K562 (cell line): ENCODE measurements around the gene ATP8A1. TPM values are rescaled to one million over a fixed set of nuclear protein-coding genes. Genes with fewer than 3 reads are reported as not detected.
"Not testable (repeated sequence)": the region's sequence is repeated elsewhere in the genome, so short reads cannot be mapped to it uniquely, and the experiment has no call there.

Experiments used
- ATAC-seq: fragments of 200-7000 bp; cut with Tn5 transposase; 3 replicates; pipeline ENCODE4 v1.9.1; 2020; ENCODE audit warnings: moderate library complexity
- BruUV-seq: library from RNA; stranded (reverse); fragments of 400-500 nt; replicated peaks from 2 replicates; lab custom pipeline; 2021; lab: Mats Ljungman, UMichigan
- CTCF ChIA-PET: fragments of 300-600 bp; formaldehyde crosslinking; extraction: SDS; loops from one replicate; lab custom pipeline; 2021; ENCODE audit warnings: low intra/inter-chr PET ratio; lab: Yijun Ruan, JAX
- POLR2A ChIA-PET: fragments of 300-600, 350-650 bp; sonication (Branson Sonifier 250); formaldehyde crosslinking; extraction: SDS; loops from one replicate; lab custom pipeline; 2021; ENCODE audit warnings: antibody characterized with exemption, inconsistent platforms; lab: Yijun Ruan, JAX
- DNase-seq, 4 experiments: peaks; one replicate each; pipeline versions ENCODE4 v3.0.0 to v3.0.0-alpha.2; 2011 to 2018; ENCODE audit warnings: low spot score in 3 of 4, mixed read lengths in 3 of 4; ENCODE audit errors: extremely low read depth in 1 of 4
- FAIRE-seq: peaks from 2 replicates; lab custom pipeline; 2011; peaks lifted over from hg19 to GRCh38; lab: Jason Lieb, UNC
- H2AFZ ChIP-seq: 2 replicates; pipeline ENCODE4 v1.6.0; 2011; ENCODE audit warnings: low read depth, low read length, control low read depth, inconsistent platforms
- H3K27ac ChIP-seq: fragments of 200-600 bp; 3 replicates; pipeline ENCODE4 v1.8.0; 2011; ENCODE audit warnings: low read depth, mild to moderate bottlenecking, control low read depth, inconsistent platforms, low read length, moderate library complexity, mixed read lengths; ENCODE audit errors: extremely low read depth
- H3K27me3 ChIP-seq, 2 experiments: fragments of 300-600 bp in 1 of 2; 2 replicates in 1 of 2; 3 replicates in 1 of 2; pipeline versions ENCODE4 v1.6.0 to v1.8.0; 2011; ENCODE audit warnings: inconsistent platforms in 2 of 2, low read length in 2 of 2, mild to moderate bottlenecking in 1 of 2, mixed read lengths in 1 of 2, moderate library complexity in 1 of 2; ENCODE audit not compliant: control insufficient read depth in 2 of 2, insufficient read depth in 2 of 2
- H3K36me3 ChIP-seq: fragments of 300-600 bp; 3 replicates; pipeline ENCODE4 v1.8.0; 2011; ENCODE audit warnings: mild to moderate bottlenecking, low read length, inconsistent platforms; ENCODE audit not compliant: control insufficient read depth, insufficient read depth
- H3K4me1 ChIP-seq, 2 experiments: fragments of 200-600 bp in 1 of 2; replicated peaks in 1 of 2; 2 replicates in 1 of 2; 3 replicates in 1 of 2; pipeline versions ENCODE4 v1.5.1 to v1.8.0; 2011; ENCODE audit warnings: inconsistent platforms in 2 of 2, low read length in 2 of 2, mild to moderate bottlenecking in 1 of 2, mixed read lengths in 1 of 2, moderate library complexity in 1 of 2; ENCODE audit not compliant: control insufficient read depth in 2 of 2, insufficient read depth in 2 of 2
- H3K4me2 ChIP-seq: 2 replicates; pipeline ENCODE4 v1.6.1; 2011; ENCODE audit warnings: low read length, control low read depth, inconsistent platforms, mixed read lengths; ENCODE audit not compliant: insufficient read depth
- H3K4me3 ChIP-seq: fragments of 200-600 bp; sonication (generic), shearing (Covaris generic); 2 replicates; pipeline ENCODE4 v1.5.1; 2016; ENCODE audit warnings: control low read depth, inconsistent platforms
- H3K79me2 ChIP-seq: fragments of 200-600 bp; 3 replicates; pipeline ENCODE4 v1.8.0; 2011; ENCODE audit warnings: low read length, inconsistent platforms; ENCODE audit not compliant: control insufficient read depth, insufficient read depth
- H3K9ac ChIP-seq, 2 experiments: 2 replicates each; pipeline versions ENCODE4 v1.6.0 to v1.6.1; 2011; ENCODE audit warnings: low read depth in 2 of 2, low read length in 2 of 2, control low read depth in 1 of 2, inconsistent platforms in 1 of 2, mild to moderate bottlenecking in 1 of 2, mixed read lengths in 1 of 2; ENCODE audit not compliant: insufficient read depth in 1 of 2
- H3K9me1 ChIP-seq: one replicate; pipeline ENCODE4 v1.6.0; 2011; ENCODE audit warnings: inconsistent platforms, mild to moderate bottlenecking, low read length, moderate library complexity; ENCODE audit not compliant: control insufficient read depth, insufficient read depth
- H3K9me3 ChIP-seq: replicated peaks from 2 replicates; pipeline ENCODE4 v1.5.1; 2011; ENCODE audit warnings: low read depth, low read length, inconsistent platforms; ENCODE audit not compliant: control insufficient read depth, insufficient read depth
- H4K20me1 ChIP-seq: replicated peaks from 2 replicates; pipeline ENCODE4 v1.6.1; 2011; ENCODE audit warnings: low read length, inconsistent platforms, mixed read lengths; ENCODE audit not compliant: control insufficient read depth, insufficient read depth
- GATAD2B ChIP-seq: fragments of 450-650 bp; IDR thresholded peaks from 2 replicates; pipeline ENCODE4 v1.6.1; 2017; ENCODE audit warnings: mild to moderate bottlenecking, borderline replicate concordance
- NFRKB ChIP-seq: fragments of 450-650 bp; IDR thresholded peaks from 2 replicates; pipeline ENCODE4 v1.6.1; 2016; ENCODE audit warnings: low read depth
- NR2C1 ChIP-seq, 2 experiments: fragments of 450-650 bp; IDR thresholded peaks; 2 replicates each; pipeline ENCODE4 v1.6.1; 2017; ENCODE audit warnings: mild to moderate bottlenecking in 2 of 2, antibody characterized with exemption in 1 of 2, inconsistent platforms in 1 of 2, missing compliant biosample characterization in 1 of 2, missing genetic modification characterization in 1 of 2
- PATZ1 ChIP-seq: fragments of 250-450 bp; sonication (Bioruptor Pico); IDR thresholded peaks from 2 replicates; pipeline ENCODE4 v1.5.0; 2020; ENCODE audit warnings: mild to moderate bottlenecking, borderline replicate concordance
- RERE ChIP-seq: sonication (generic); formaldehyde crosslinking; IDR thresholded peaks from 2 replicates; pipeline ENCODE4 v1.8.0; 2023; ENCODE audit warnings: missing genetic modification reagents, mild to moderate bottlenecking, borderline replicate concordance
- XRCC3 ChIP-seq: fragments of 450-650 bp; IDR thresholded peaks from 2 replicates; pipeline ENCODE4 v1.6.1; 2017; ENCODE audit warnings: mild to moderate bottlenecking, moderate library complexity
- WGBS: fragments of 100-300 bp; shearing (Covaris generic); methylation state at CpG from one replicate; pipeline ENCODE4 v1.1.6; 2016; ENCODE audit warnings: low coverage, mixed read lengths; ENCODE audit not compliant: insufficient coverage; ENCODE audit errors: missing lambda C conversion rate; 5-methylcytosine and 5-hydroxymethylcytosine counted together
- in situ Hi-C: fragments of 300-500 bp; cut with MboI; formaldehyde crosslinking; loops from 4 replicates; pipeline ENCODE4 v1.15.0; 2018; ENCODE audit warnings: inconsistent platforms, mixed read lengths
- intact Hi-C: fragments of 100-400 bp; cut with micrococcal nuclease; formaldehyde crosslinking; loops from 2 replicates; pipeline ENCODE4 v1.14.2; 2022
- polyA plus RNA-seq, 8 experiments: library from polyadenylated mRNA; depleted of rRNA in 4 of 8; stranded (reverse) in 5 of 8; unstranded in 3 of 8; fragments of >200 nt; fragmentation: Nextera tagmentation in 2 of 8; fragmentation: Illumina TruSeq in 1 of 8; extraction: Ambion mirVana in 2 of 8; extraction: Trizol in 1 of 8; gene quantifications; 2 replicates each; pipeline versions ENCODE4 v1.2.1 to v1.2.3, GENCODE V29; 2011 to 2014; ENCODE audit warnings: inconsistent platforms in 1 of 8, missing spikeins in 1 of 8
- total RNA-seq, 7 experiments: library from RNA; depleted of rRNA in 6 of 7; stranded (reverse); fragments of >200 nt in 6 of 7; fragmentation: Illumina TruSeq in 2 of 7; extraction: Trizol in 2 of 7; gene quantifications; 2 replicates each; pipeline versions ENCODE4 v1.2.1 to v1.2.3, GENCODE V29; 2011 to 2021; ENCODE audit warnings: low replicate concordance in 1 of 7

Gene ATP8A1
- total and polyA plus RNA-seq, 9 of the 15 experiments (the other 6 are each of a cell fraction or from before 2014, with no cell fraction given): 0.05 to 0.29 (median 0.07) TPM; not detected in 2

- TF ChIP-seq XRCC3: no peak
Observed at GRCh38 chr4:42702895-42703294, 46.0 kb upstream of the ATP8A1 start (continued).

GRCh38 chr4:42701780-42702179 is 44.9 kb upstream of the ATP8A1 start:
- H3K4me1 ChIP-seq, POLR2A ChIA-PET, H3K4me3 ChIP-seq, H4K20me1 ChIP-seq, FAIRE-seq, DNase-seq, H3K27me3 ChIP-seq, H2AFZ ChIP-seq, H3K27ac ChIP-seq, CTCF ChIA-PET, H3K79me2 ChIP-seq, H3K9me1 ChIP-seq, H3K36me3 ChIP-seq, H3K4me2 ChIP-seq, H3K9me3 ChIP-seq, intact Hi-C loops, BruUV-seq, H3K9ac ChIP-seq, ATAC-seq, in situ Hi-C loops: not testable (repeated sequence)
- 0% methylated on average over 7 of the region's 7 CpGs for WGBS

- H2AFZ ChIP-seq: no peak overlapping the region
- H3K27ac ChIP-seq: no peak overlapping the region
- H3K79me2 ChIP-seq: no peaks in the 10 kb centered on the region
- no peaks in the 10 kb centered on the region for H3K9me3 ChIP-seq
- H3K36me3 ChIP-seq: no peaks in the 10 kb centered on the region
- H3K27me3 ChIP-seq: no peaks in the 10 kb centered on the region
- ChIA-PET POLR2A (no interaction called here), CTCF (no interaction called here)
- H3K9ac ChIP-seq: no peak overlapping the region
- no peaks in the 10 kb centered on the region for H4K20me1 ChIP-seq
- 0% methylated on average over 1 of the region's 1 CpG for WGBS
- H3K4me3 ChIP-seq: no peak overlapping the region
- DNase-seq (no peak), FAIRE-seq (no peak), ATAC-seq (no peak)
- in situ Hi-C loops (no loop called here), intact Hi-C loops (no loop called here)
- no peaks in the 10 kb centered on the region for H3K4me1 ChIP-seq
- BruUV-seq: no TSS peak
- H3K9me1 ChIP-seq: no peaks in the 10 kb centered on the region
- no peak overlapping the region for H3K4me2 ChIP-seq
- TF ChIP-seq PATZ1 (CRISPR knock-in tag): no peak
- TF ChIP-seq GATAD2B: no peak
- no peak for TF ChIP-seq NR2C1 (IDR thresholded peaks at IDR 0.05)
- no peak for TF ChIP-seq NR2C1 (tag; IDR thresholded peaks at IDR 0.05)
- TF ChIP-seq RERE (CRISPR knock-in tag): no peak
- no peak for TF ChIP-seq NFRKB
Observed at GRCh38 chr4:42690537-42690936, 33.6 kb upstream of the ATP8A1 start.
